ENCODE data around the gene TMED1. TPM values are rescaled to one million over a fixed set of nuclear protein-coding genes. Genes with fewer than 3 reads are reported as not detected.

The TMED1 gene
- total and polyA plus RNA-seq, 9 of the 15 experiments (the other 6 are each of a cell fraction or from before 2014, with no cell fraction given), result 0.86 to 30.2 (median 23.5) TPM

- TF ChIP-seq RREB1 (CRISPR knock-in tag; IDR thresholded peaks at IDR 0.05), result 0 out of 2 replicates have a peak, but pooled peaks have one; percentile 21
- TF ChIP-seq ZKSCAN1 (IDR thresholded peaks at IDR 0.05; ENCODE audit: low read depth, low read length), result no peak
- TF ChIP-seq ZFX (CRISPR knock-in tag; IDR thresholded peaks at IDR 0.05), result peak; percentile 57; the same call in 1 of the 2 replicates
- TF ChIP-seq ZBTB2 (IDR thresholded peaks at IDR 0.05), result no peak
- TF ChIP-seq CCNT2 (IDR thresholded peaks at IDR 0.05; ENCODE audit: borderline replicate concordance, extremely low read depth, insufficient read length, low read depth, low read length), result no peak
- TF ChIP-seq RNF2 (IDR thresholded peaks at IDR 0.05), result peak; percentile 24; the same call in 1 of the 2 replicates
- no peak for TF ChIP-seq MCM2 (IDR thresholded peaks at IDR 0.05; ENCODE audit: low read depth)
- peak in 1 of 2 experiments; percentile 35 for TF ChIP-seq AFF1 (IDR thresholded peaks at IDR 0.05; ENCODE audit: low read depth in 1 of 2, partially characterized antibody in 2 of 2)
- TF ChIP-seq NCOA1 (IDR thresholded peaks at IDR 0.05; ENCODE audit: low read depth), result peak; percentile 17; the same call in 1 of the 2 replicates
- peak; percentile 61 for TF ChIP-seq POLR2AphosphoS5 (IDR thresholded peaks at IDR 0.05; ENCODE audit: control insufficient read depth, insufficient read depth, low read depth, low read length)
- peak in 1 of 2 experiments; percentile 45; a peak in 1 of 4 replicates for TF ChIP-seq KDM1A (IDR thresholded peaks at IDR 0.05)
- 0 out of 2 replicates have a peak, but pooled peaks have one; percentile 67 for TF ChIP-seq ZBTB26 (CRISPR knock-in tag; IDR thresholded peaks at IDR 0.05)
- TF ChIP-seq MED1 (CRISPR knock-in tag; IDR thresholded peaks at IDR 0.05; ENCODE audit: borderline replicate concordance), result no peak
- TF ChIP-seq JUN (IDR thresholded peaks at IDR 0.05; ENCODE audit: borderline replicate concordance, low read depth, low read length), result no peak
- TF ChIP-seq JUN (CRISPR knock-in tag; IDR thresholded peaks at IDR 0.05; ENCODE audit: borderline replicate concordance), result no peak
- peak; percentile 84 for TF ChIP-seq BRD9 (IDR thresholded peaks at IDR 0.05; ENCODE audit: low read depth, partially characterized antibody)
These were observed 34.5 kb upstream of the TMED1 start (continued) for GRCh38 chr19:10870501-10870954.

Measured in K562 (cell line).